Central memory CD8-positive, alpha-beta T cell (primary cell): Measurements from ENCODE around the gene LMF1.

Source experiments
- ATAC-seq: fragments of 150-1000 bp; cut with Tn5 transposase; replicated peaks from 2 replicates; pipeline ENCODE4 v1.10.0; 2022; ENCODE audit warnings: mild to moderate bottlenecking, moderate FRiP score, moderate number of reproducible peaks; ENCODE audit not compliant: poor library complexity, severe bottlenecking; ENCODE audit errors: extremely low read depth
- DNase-seq, 2 donors: peaks; one replicate each; pipeline ENCODE4 v3.0.0; 2021; ENCODE audit warnings: low spot score in 2 of 2
- H3K27ac Mint-ChIP-seq: one replicate; pipeline ENCODE4 v1.8.0; 2022; ENCODE audit warnings: low read depth, mild to moderate bottlenecking, moderate library complexity, mixed read lengths
- H3K27me3 Mint-ChIP-seq: one replicate; pipeline ENCODE4 v1.8.0; 2022; ENCODE audit warnings: mixed read lengths
- H3K36me3 Mint-ChIP-seq: one replicate; pipeline ENCODE4 v1.8.0; 2022; ENCODE audit warnings: mild to moderate bottlenecking, moderate library complexity, mixed read lengths; ENCODE audit not compliant: insufficient read depth
- H3K4me1 Mint-ChIP-seq: one replicate; pipeline ENCODE4 v1.8.0; 2022; ENCODE audit warnings: mixed read lengths
- H3K4me3 Mint-ChIP-seq: one replicate; pipeline ENCODE4 v1.8.0; 2022; ENCODE audit warnings: mild to moderate bottlenecking, moderate library complexity, mixed read lengths
- H3K9me3 Mint-ChIP-seq: one replicate; pipeline ENCODE4 v1.8.0; 2022; ENCODE audit warnings: mixed read lengths

The LMF1 gene

GRCh38 chr16:979147-979546 is 8.4 kb upstream of the LMF1 start:
- H3K4me3 Mint-ChIP-seq: no peak overlapping the region
- H3K36me3 Mint-ChIP-seq: peaks cover 7% of the 10 kb centered on the region

GRCh38 chr16:978403-978802 is 7.6 kb upstream of the LMF1 start:
- no peaks in the 10 kb centered on the region for H3K9me3 Mint-ChIP-seq
- ATAC-seq (no peak), DNase-seq (no peak)
- H3K27ac Mint-ChIP-seq: no peak overlapping the region
- peaks cover 7% of the 10 kb centered on the region for H3K36me3 Mint-ChIP-seq
- no peak overlapping the region for H3K4me3 Mint-ChIP-seq
- peaks cover 15% of the 10 kb centered on the region for H3K27me3 Mint-ChIP-seq
- H3K4me1 Mint-ChIP-seq: no peaks in the 10 kb centered on the region

More at GRCh38 chr16:979147-979546, 8.4 kb upstream of the LMF1 start:
- Mint-ChIP-seq H3K9me3 (no peaks in the 10 kb centered on the region), H3K4me1 (no peaks in the 10 kb centered on the region), H3K27me3 (peaks cover 15% of the 10 kb centered on the region), H3K27ac (no peak overlapping the region)
- ATAC-seq: no peak
- no peak for DNase-seq

GRCh38 chr16:977896-978295 is 7.1 kb upstream of the LMF1 start:
- DNase-seq: no peak
- Mint-ChIP-seq H3K4me1 (no peaks in the 10 kb centered on the region), H3K9me3 (no peaks in the 10 kb centered on the region), H3K4me3 (no peak overlapping the region), H3K36me3 (peaks cover 7% of the 10 kb centered on the region), H3K27ac (no peak overlapping the region), H3K27me3 (peaks cover 11% of the 10 kb centered on the region)
- ATAC-seq: no peak

GRCh38 chr16:977081-977701 is 6.4 kb upstream of the LMF1 start:
- no peak overlapping the region for H3K27ac Mint-ChIP-seq
- no peak overlapping the region for H3K4me3 Mint-ChIP-seq
- no peak for ATAC-seq
- no peak for DNase-seq
- H3K9me3 Mint-ChIP-seq: no peaks in the 10 kb centered on the region
- peaks cover 8% of the 10 kb centered on the region for H3K27me3 Mint-ChIP-seq
- peaks cover 5% of the 10 kb centered on the region for H3K36me3 Mint-ChIP-seq
- no peaks in the 10 kb centered on the region for H3K4me1 Mint-ChIP-seq

- ATAC-seq (no peak), DNase-seq (no peak)
- Mint-ChIP-seq H3K4me3 (no peak overlapping the region), H3K27me3 (peaks cover 8% of the 10 kb centered on the region), H3K4me1 (peaks cover 6% of the 10 kb centered on the region), H3K36me3 (peaks cover 5% of the 10 kb centered on the region), H3K9me3 (no peaks in the 10 kb centered on the region), H3K27ac (no peak overlapping the region)
Observed at GRCh38 chr16:976389-976931, 5.7 kb upstream of the LMF1 start.

GRCh38 chr16:975291-975690 is 4.5 kb upstream of the LMF1 start:
- Mint-ChIP-seq H3K27me3 (no peaks in the 10 kb centered on the region), H3K9me3 (no peaks in the 10 kb centered on the region), H3K36me3 (no peaks in the 10 kb centered on the region), H3K4me3 (no peak overlapping the region), H3K27ac (no peak overlapping the region), H3K4me1 (peaks cover 8% of the 10 kb centered on the region)
- DNase-seq (no peak), ATAC-seq (no peak)

- ATAC-seq: no peak
- Mint-ChIP-seq H3K27ac (no peak overlapping the region), H3K4me1 (peaks cover 8% of the 10 kb centered on the region), H3K27me3 (no peaks in the 10 kb centered on the region), H3K9me3 (no peaks in the 10 kb centered on the region), H3K36me3 (no peaks in the 10 kb centered on the region), H3K4me3 (no peak overlapping the region)
- DNase-seq: no peak
Observed at GRCh38 chr16:974611-975261, 4.0 kb upstream of the LMF1 start.

- Mint-ChIP-seq H3K4me1 (peaks cover 8% of the 10 kb centered on the region), H3K9me3 (no peaks in the 10 kb centered on the region), H3K4me3 (no peak overlapping the region), H3K27ac (no peak overlapping the region), H3K36me3 (peaks cover 1% of the 10 kb centered on the region), H3K27me3 (no peaks in the 10 kb centered on the region)
- DNase-seq: no peak
- no peak for ATAC-seq
Observed at GRCh38 chr16:974001-974601, 3.3 kb upstream of the LMF1 start.

GRCh38 chr16:973366-973765 is 2.6 kb upstream of the LMF1 start:
- Mint-ChIP-seq H3K9me3 (no peaks in the 10 kb centered on the region), H3K4me3 (no peak overlapping the region), H3K27ac (no peak overlapping the region), H3K27me3 (no peaks in the 10 kb centered on the region), H3K36me3 (peaks cover 1% of the 10 kb centered on the region), H3K4me1 (peaks cover 12% of the 10 kb centered on the region)
- ATAC-seq (no peak), DNase-seq (no peak)

- Mint-ChIP-seq H3K27me3 (no peaks in the 10 kb centered on the region), H3K4me1 (peaks cover 18% of the 10 kb centered on the region), H3K9me3 (no peaks in the 10 kb centered on the region), H3K36me3 (peaks cover 1% of the 10 kb centered on the region), H3K4me3 (peak overlapping the region; percentile 70), H3K27ac (no peak overlapping the region)
- ATAC-seq: no peak
- DNase-seq: no peak
Observed at GRCh38 chr16:972316-973002, 1.7 kb upstream of the LMF1 start.

GRCh38 chr16:971981-972315 is 1.2 kb upstream of the LMF1 start:
- H3K4me3 Mint-ChIP-seq: peak overlapping the region; percentile 70
- no peaks in the 10 kb centered on the region for H3K27me3 Mint-ChIP-seq
- ATAC-seq: no peak
- no peaks in the 10 kb centered on the region for H3K9me3 Mint-ChIP-seq
- H3K4me1 Mint-ChIP-seq: peaks cover 18% of the 10 kb centered on the region
- H3K27ac Mint-ChIP-seq: no peak overlapping the region
- peaks cover 1% of the 10 kb centered on the region for H3K36me3 Mint-ChIP-seq
- no peak for DNase-seq

GRCh38 chr16:971582-971905 is 760 bp upstream of the LMF1 start:
- DNase-seq (no peak), ATAC-seq (no peak)
- Mint-ChIP-seq H3K36me3 (peaks cover 1% of the 10 kb centered on the region), H3K27me3 (no peaks in the 10 kb centered on the region), H3K4me3 (peak overlapping the region; percentile 70), H3K9me3 (no peaks in the 10 kb centered on the region), H3K4me1 (peaks cover 18% of the 10 kb centered on the region), H3K27ac (no peak overlapping the region)

GRCh38 chr16:970386-970765 is 408 bp downstream of the LMF1 start:
- H3K4me1 Mint-ChIP-seq: peaks cover 24% of the 10 kb centered on the region
- peak overlapping the region; percentile 70 for H3K4me3 Mint-ChIP-seq
- ATAC-seq: peak; percentile 29
- no peaks in the 10 kb centered on the region for H3K9me3 Mint-ChIP-seq
- H3K36me3 Mint-ChIP-seq: peaks cover 1% of the 10 kb centered on the region
- DNase-seq: no peak
- H3K27ac Mint-ChIP-seq: no peak overlapping the region
- no peaks in the 10 kb centered on the region for H3K27me3 Mint-ChIP-seq
